MM.1S (cell line): ENCODE measurements around the gene KIF20B.

Source experiments
- EZH2 ChIP-seq: fragments of 300-600 bp; sonication (generic); optimal IDR thresholded peaks from 2 replicates; pipeline ENCODE3; 2017; ENCODE audit warnings: low read depth, mild to moderate bottlenecking, antibody characterized with exemption, low read length, mixed read lengths
- EZH2phosphoT487 ChIP-seq: fragments of 300-600 bp; sonication (generic); IDR thresholded peaks from 2 replicates; pipeline ENCODE4 v1.6.1; 2018; ENCODE audit warnings: antibody characterized with exemption, low read length
- TF ChIP-seq, protein P1 (sequence below): fragments of 300-600 bp; sonication (generic); IDR thresholded peaks from 2 replicates; pipeline ENCODE4 v1.5.1; 2016; ENCODE audit warnings: antibody characterized with exemption, low read length, mixed read lengths

DNA sequence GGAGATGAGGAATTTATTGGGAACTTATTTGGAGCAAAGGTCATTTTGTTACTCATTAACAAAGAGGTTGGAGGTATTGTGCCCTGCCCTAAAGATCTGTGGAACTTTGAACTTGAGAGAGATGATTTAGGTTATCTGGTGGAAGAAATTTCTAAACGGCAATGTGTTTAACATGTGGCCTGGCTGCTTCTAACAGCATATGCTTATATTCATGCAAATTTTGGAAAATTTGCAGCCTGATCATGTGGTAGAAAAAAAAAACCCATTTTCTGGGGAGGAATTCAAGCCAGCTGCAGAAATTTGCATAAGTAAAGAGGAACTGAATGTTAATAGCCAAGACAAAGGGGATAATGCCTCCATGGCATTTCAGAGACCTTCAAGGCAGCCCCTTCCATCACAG, 45.7 kb upstream of the KIF20B start:
- TF ChIP-seq, protein P1, sequence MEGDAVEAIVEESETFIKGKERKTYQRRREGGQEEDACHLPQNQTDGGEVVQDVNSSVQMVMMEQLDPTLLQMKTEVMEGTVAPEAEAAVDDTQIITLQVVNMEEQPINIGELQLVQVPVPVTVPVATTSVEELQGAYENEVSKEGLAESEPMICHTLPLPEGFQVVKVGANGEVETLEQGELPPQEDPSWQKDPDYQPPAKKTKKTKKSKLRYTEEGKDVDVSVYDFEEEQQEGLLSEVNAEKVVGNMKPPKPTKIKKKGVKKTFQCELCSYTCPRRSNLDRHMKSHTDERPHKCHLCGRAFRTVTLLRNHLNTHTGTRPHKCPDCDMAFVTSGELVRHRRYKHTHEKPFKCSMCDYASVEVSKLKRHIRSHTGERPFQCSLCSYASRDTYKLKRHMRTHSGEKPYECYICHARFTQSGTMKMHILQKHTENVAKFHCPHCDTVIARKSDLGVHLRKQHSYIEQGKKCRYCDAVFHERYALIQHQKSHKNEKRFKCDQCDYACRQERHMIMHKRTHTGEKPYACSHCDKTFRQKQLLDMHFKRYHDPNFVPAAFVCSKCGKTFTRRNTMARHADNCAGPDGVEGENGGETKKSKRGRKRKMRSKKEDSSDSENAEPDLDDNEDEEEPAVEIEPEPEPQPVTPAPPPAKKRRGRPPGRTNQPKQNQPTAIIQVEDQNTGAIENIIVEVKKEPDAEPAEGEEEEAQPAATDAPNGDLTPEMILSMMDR = no peak
- TF ChIP-seq EZH2 (no peak), EZH2phosphoT487 (no peak)
